Fibroblast of pulmonary artery (primary cell): ENCODE data around the gene ZNF281.

Source experiments
- DNase-seq: peaks from one replicate; pipeline ENCODE4 v3.0.0-alpha.2; 2010; ENCODE audit warnings: low read depth
- H3K4me3 ChIP-seq: replicated peaks from 2 replicates; pipeline ENCODE4 v1.5.1; 2011; ENCODE audit warnings: low read depth, mild to moderate bottlenecking, control low read depth, low read length, moderate library complexity
- CTCF ChIP-seq: IDR thresholded peaks from 2 replicates; pipeline ENCODE4 v1.5.1; 2011; ENCODE audit warnings: mild to moderate bottlenecking, control low read depth, low read length, inconsistent platforms; ENCODE audit errors: missing control alignments

The ZNF281 gene

GRCh38 chr1:200380589-200381021 lies 29.2 kb downstream of the ZNF281 start:
- TF ChIP-seq CTCF: no peak
- no peak for DNase-seq
- H3K4me3 ChIP-seq: no peak overlapping the region

DNA sequence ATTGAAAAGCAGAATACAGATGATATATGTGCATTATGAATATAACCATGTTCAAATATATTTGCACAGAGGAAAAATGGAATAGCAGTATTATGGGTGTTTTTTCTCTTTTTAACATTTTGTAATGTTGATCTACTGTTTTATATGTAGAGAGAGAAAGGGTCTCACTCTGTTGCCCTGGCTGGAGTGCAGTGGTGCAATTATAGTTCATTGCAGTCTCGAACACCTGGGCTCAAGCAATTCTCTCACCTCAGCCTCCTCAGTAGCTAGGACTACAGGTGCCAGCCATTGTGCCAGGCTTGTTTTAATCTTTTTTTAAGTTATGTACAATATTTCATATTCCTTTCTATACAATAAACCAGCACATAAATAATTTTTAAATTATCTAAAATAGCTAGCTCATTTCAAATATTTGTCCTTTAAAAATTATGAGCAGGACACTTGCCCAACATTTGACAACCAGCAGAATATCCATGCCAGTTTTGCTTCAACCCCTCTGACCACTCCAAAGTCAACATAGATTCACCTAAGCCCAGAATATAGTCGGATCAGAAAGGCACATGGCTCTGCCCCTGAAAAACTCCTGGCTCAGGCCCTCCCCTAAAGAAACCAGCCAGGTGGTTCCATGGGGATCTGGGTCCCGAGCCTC lies 29.8 kb downstream of the ZNF281 start:
- H3K4me3 ChIP-seq: no peak overlapping the region
- TF ChIP-seq CTCF: no peak
- DNase-seq: no peak

- DNase-seq: peak; percentile 93
- H3K4me3 ChIP-seq: no peak overlapping the region
- TF ChIP-seq CTCF: no peak
These were observed 30.4 kb downstream of the ZNF281 start for GRCh38 chr1:200379432-200379757.

GRCh38 chr1:200378096-200378495 lies 31.7 kb downstream of the ZNF281 start:
- no peak for DNase-seq
- H3K4me3 ChIP-seq: no peak overlapping the region
- no peak for TF ChIP-seq CTCF

GRCh38 chr1:200376528-200376927 lies 33.3 kb downstream of the ZNF281 start:
- no peak for DNase-seq
- no peak for TF ChIP-seq CTCF

GRCh38 chr1:200374569-200375295 lies 35.1 kb downstream of the ZNF281 start:
- TF ChIP-seq CTCF: no peak
- no peak for DNase-seq
- no peak overlapping the region for H3K4me3 ChIP-seq

More at GRCh38 chr1:200376528-200376927, 33.3 kb downstream of the ZNF281 start:
- H3K4me3 ChIP-seq: no peak overlapping the region
